Measurements from ENCODE around the gene CD40LG.

DNA sequence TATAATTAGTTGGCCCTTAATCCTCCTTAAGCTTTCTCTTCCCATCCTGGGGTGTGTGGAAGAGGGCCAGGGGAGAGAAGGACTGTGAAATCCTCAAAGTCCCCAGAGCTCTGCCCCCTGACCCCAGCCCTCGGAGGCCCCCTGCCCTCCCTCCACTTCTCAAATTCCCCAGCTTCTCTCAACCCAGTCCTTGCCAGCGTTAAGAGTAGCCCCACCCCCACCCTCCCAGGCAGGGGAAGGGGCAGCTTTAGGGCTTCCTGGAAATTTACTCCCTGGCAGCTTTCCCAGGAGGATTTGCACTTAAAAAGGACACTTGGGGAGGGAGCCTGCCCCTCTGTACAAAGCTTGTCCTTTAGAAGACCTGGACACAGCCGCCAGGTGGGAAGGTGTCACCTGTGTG lies 11.8 kb upstream of the CD40LG start:
- TF ChIP-seq, protein P1, sequence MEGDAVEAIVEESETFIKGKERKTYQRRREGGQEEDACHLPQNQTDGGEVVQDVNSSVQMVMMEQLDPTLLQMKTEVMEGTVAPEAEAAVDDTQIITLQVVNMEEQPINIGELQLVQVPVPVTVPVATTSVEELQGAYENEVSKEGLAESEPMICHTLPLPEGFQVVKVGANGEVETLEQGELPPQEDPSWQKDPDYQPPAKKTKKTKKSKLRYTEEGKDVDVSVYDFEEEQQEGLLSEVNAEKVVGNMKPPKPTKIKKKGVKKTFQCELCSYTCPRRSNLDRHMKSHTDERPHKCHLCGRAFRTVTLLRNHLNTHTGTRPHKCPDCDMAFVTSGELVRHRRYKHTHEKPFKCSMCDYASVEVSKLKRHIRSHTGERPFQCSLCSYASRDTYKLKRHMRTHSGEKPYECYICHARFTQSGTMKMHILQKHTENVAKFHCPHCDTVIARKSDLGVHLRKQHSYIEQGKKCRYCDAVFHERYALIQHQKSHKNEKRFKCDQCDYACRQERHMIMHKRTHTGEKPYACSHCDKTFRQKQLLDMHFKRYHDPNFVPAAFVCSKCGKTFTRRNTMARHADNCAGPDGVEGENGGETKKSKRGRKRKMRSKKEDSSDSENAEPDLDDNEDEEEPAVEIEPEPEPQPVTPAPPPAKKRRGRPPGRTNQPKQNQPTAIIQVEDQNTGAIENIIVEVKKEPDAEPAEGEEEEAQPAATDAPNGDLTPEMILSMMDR (IDR thresholded peaks at IDR 0.05; ENCODE audit: insufficient read depth, low read length, poor library complexity, severe bottlenecking), result no peak
- no peak for TF ChIP-seq EZH2phosphoT487 (conservative IDR thresholded peaks at IDR 0.05; ENCODE audit: low read length)

All from SU-DHL-6 (cell line).